ENCODE measurements around the gene SRPK2. TPM values are rescaled to one million over a fixed set of nuclear protein-coding genes. Genes with fewer than 3 reads are reported as not detected.
"Not testable (repeated sequence)": the region's sequence is repeated elsewhere in the genome, so short reads cannot be mapped to it uniquely, and the experiment has no call there.

SRPK2 gene
- total RNA-seq, 1 experiment from 2014 or later, result 27.6 TPM

DNA sequence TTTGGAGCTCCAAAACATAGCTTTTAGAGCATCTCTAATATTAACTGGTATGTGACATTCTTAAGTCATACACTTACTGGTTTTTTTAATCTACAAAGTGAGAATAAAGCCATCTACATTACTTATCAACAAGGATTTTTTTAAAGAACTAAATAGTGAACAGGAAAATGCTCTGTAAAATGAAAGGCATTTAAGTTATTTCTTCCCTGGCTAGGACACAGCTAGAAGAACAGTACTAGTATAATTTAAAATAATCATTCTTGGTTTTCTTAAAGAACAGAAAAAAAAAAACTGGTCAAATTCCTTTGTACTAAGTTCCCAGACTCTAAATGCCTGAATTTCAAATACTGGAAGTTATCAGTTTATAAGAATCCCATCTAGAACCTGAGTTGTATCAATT, 139.5 kb downstream of the SRPK2 start:
- in situ Hi-C loops (cut with HindIII; ENCODE audit: low pct_unique_long_range_greater_than_20kb, low sequenced_read_pairs), result no loop called here
- DNase-seq (ENCODE audit: low read depth), result no peak

DNA sequence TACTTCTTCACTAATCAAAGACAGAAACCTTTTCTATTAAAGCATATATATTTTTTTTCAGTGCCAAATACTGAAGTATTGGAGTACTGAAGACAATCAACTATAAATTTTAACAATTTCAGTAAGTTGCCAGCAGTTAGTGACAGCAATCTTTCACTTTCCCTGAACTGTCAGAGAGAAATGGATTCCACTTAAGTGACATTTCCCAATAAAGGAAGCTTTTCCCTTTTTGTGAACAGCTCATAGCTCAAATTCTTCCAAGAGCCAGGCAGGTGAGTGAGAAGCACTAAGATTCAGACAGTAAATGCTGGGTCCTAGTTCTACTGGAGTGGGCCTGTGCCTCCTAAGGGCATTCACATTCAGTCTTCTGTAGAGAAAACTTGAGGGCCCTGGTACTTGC, 142.0 kb downstream of the SRPK2 start:
- no peak for DNase-seq (ENCODE audit: low read depth)
- in situ Hi-C loops (cut with HindIII; ENCODE audit: low pct_unique_long_range_greater_than_20kb, low sequenced_read_pairs), result no loop called here

DNA sequence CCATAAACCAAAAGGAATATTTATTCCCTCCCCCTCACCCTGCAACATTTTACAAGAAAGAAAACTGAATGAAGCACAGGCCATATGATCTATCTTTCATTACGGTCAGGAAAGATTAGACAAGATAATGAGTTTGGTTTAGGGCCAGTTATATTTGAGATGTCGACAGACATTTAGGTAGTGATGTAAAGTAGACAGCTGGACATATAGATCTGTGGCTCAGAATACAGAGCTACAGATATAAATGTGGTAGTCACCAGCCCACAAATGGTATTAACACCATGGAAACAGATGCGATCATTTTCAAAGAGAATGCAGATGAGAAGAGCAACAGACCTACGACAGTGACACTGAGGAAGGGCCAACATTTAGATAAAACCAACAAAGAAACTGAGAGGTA, 142.5 kb downstream of the SRPK2 start:
- in situ Hi-C loops (cut with HindIII; ENCODE audit: low pct_unique_long_range_greater_than_20kb, low sequenced_read_pairs), result no loop called here

DNA sequence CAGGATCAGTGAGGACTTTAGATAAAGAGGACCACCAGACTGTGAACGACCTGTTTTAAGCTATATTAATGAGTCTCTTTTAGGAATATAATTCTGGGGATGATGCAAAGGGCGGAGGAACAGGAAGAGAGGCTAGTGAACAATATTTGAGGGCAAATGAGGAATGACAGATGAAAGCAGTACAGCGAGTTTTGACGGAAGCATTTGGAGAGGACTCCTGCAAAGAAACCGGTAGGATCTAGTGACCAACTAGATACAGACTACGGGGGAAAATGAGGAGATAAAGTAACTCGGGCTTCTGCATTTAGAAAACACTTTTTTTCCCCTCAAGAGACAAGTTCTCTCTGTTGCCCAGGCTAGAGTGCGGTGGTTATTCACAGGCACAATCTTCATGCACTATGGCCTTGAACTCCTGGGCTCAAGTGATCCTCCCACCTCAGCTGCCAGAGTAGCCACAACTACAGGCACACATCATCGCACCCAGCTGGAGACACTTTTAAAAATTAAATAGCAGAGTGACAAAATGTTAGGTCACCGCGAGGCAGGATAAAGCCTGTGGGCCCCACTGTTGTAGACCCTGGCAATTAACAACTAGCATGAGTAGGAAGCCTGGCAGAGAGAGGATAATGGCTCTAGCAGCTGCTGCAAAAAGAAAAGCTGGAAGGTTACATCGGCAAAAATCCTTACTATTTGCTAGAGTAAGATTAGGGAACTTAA, 143.2 kb downstream of the SRPK2 start:
- peak; percentile 47 for DNase-seq (ENCODE audit: low read depth)
- in situ Hi-C loops (cut with HindIII; ENCODE audit: low pct_unique_long_range_greater_than_20kb, low sequenced_read_pairs), result no loop called here

More for the DNA sequence above, 142.5 kb downstream of the SRPK2 start:
- DNase-seq (ENCODE audit: low read depth), result no peak

DNA sequence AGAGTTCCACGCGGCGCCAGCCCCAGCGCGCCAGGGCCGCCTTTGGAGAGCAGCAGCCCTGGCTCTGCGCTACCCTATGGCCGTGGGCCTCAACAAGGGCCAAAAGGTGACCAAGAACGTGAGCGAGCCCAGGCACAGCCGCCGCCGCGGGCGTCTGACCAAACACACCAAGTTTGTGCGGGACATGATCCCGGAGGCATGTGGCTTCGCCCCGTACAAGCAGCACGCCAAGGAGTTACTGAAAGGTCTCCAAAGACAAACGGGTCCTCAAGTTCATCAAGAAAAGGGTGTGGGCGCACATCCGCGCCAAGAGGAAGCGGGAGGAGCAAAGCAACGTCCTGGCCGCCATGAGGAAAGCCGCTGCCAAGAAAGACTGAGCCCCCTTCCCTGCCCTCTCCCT, 144.1 kb downstream of the SRPK2 start:
- in situ Hi-C loops (cut with HindIII; ENCODE audit: low pct_unique_long_range_greater_than_20kb, low sequenced_read_pairs), result no loop called here
- DNase-seq (ENCODE audit: low read depth), result no peak

DNA sequence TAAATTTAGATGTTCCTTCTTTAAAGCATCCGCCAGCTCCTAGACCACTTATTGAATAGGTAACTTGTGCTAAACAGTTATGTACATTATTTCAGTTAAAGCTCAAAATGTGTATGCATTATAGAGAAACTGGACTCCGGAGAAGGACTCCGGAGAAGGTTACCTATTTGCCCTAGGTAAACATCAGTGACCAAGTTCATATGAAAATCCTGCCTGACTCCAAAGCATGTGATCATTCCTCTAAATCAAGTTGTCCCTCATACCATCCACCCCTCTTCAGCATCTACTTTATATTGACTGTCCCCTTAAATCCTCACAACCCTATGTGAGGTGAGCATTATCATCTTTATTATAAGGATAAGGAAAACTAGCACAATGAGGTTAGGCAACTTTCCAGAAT, 147.5 kb downstream of the SRPK2 start:
- DNase-seq (ENCODE audit: low read depth), result no peak
- in situ Hi-C loops (cut with HindIII; ENCODE audit: low pct_unique_long_range_greater_than_20kb, low sequenced_read_pairs), result no loop called here

DNA sequence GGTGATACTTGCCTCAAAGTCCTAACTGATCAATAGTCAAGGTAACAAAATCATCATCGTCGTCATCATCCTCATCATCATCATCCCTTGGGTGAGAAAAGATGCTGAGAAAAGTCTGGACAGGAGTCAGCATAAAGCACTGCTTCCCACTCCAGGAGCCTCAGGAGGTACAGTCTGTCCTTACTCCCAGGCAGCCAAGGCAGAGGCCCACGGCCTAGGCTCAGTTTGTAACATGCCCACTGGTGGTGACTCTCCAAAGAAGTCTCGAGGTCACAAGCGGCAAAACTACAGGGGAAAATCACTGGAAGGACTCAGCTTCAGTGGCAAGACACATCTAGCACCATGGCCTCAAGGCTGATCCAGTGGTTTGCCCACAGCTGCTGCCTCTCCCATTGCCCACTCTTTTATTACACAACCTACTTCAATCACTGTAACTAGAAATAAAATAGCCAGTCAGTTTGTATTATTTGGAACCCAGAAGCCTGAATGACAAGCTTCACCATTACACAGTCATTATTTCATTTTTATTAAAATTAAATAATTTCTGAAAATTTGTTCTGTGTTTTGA, 150.4 kb downstream of the SRPK2 start:
- in situ Hi-C loops (cut with HindIII; ENCODE audit: low pct_unique_long_range_greater_than_20kb, low sequenced_read_pairs), result no loop called here
- DNase-seq (ENCODE audit: low read depth), result no peak

DNA sequence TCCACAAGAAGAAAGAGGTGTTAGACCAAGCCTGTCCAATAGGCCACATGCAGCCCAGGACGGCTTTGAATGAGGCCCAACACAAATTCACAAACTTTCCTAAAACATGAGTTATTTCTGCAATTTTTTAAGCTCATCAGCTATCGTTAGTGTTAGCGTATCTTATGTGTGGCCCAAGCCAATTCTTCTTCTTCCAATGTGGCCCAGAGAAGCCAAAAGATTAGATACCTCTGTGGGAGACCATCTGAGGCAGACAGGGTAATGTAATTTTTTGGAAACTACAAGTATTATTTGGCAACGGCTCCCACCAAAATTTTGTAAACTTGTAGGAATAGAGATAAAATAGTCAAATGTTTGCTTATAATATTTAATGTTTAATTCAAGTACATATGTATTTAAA, 153.8 kb downstream of the SRPK2 start:
- in situ Hi-C loops (cut with HindIII; ENCODE audit: low pct_unique_long_range_greater_than_20kb, low sequenced_read_pairs), result no loop called here
- no peak for DNase-seq (ENCODE audit: low read depth)

DNA sequence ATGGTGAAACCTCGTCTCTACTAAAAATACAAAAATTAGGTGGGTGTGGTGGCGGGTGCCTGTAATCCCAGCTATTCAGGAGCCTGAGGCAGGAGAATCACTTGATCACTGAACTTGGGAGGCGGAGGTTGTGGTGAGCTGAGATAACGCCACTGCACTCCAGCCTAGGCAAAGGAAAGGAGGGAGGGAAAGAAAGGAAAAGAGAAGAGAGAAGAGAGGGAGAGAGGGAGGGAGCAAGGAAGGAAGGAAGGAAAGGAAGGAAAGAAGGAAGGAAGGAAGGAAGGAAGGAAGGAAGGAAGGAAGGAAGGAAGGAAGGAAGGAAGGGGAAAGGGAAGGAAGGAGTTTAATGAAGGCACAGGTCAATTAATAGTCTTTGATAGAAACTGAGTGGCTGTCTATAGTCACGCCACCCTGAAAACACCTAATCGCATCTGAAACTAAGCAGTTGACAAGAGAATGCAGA, 155.9 kb downstream of the SRPK2 start:
- in situ Hi-C loops (cut with HindIII; ENCODE audit: low pct_unique_long_range_greater_than_20kb, low sequenced_read_pairs); DNase-seq (ENCODE audit: low read depth): not testable (repeated sequence)

DNA sequence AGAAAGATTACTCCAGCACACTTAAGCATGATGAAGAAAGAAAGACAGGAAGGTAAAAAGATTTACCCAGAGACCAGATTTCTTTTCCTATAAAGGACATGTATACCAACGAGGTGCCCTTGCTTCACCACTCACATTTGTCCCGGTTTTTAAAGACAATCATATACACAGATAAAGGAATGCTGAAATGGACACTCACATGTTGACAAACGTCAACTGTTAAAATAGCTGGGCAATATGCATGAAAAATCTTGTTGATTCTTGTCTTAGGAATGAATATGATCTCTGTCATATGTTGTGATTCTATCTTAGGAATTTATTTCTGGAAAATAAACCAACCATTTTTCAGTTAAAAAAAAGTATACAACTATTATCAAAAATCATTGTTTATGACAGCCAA, 158.2 kb downstream of the SRPK2 start:
- no peak for DNase-seq (ENCODE audit: low read depth)
- in situ Hi-C loops (cut with HindIII; ENCODE audit: low pct_unique_long_range_greater_than_20kb, low sequenced_read_pairs), result no loop called here

DNA sequence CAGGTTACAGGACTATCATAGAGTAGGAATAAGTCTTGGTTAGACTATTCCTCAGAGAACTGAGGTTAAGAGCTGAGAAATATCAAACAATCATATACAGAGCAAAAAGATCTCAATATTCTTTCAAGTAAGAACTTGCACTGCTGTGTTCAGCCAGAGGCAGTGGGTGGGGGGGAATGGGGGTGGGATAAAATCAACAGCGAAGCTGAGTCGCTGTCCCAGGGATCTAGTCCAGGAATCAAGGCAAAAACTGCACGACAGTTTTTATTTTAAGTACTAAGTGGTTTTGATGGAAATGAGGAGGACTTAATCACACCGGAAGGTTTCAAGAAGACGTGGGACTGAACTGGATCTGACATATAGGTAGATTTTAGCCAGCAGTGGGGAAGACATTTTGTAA, 159.1 kb downstream of the SRPK2 start:
- no peak for DNase-seq (ENCODE audit: low read depth)
- in situ Hi-C loops (cut with HindIII; ENCODE audit: low pct_unique_long_range_greater_than_20kb, low sequenced_read_pairs), result no loop called here

DNA sequence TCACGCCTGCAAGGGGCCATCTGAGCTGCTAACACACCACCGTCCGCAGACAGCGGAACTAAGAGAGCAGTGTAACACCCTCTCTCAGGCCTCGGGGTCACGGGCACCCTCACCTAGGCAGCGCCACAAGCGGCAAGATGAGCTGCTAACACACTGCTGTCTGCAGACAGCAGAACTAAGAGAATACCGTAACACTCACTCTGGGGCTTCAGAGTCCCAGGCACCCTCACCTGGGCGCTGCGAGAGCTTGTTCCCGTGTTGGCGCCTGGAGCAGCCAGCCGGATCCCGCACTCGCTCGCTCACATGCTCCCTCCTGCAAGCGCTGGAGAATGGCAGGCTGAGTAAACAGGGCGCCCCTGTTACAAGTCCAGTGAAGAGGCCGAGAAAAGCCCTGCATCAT, 160.2 kb downstream of the SRPK2 start:
- DNase-seq (ENCODE audit: low read depth), result no peak
- in situ Hi-C loops (cut with HindIII; ENCODE audit: low pct_unique_long_range_greater_than_20kb, low sequenced_read_pairs), result no loop called here

DNA sequence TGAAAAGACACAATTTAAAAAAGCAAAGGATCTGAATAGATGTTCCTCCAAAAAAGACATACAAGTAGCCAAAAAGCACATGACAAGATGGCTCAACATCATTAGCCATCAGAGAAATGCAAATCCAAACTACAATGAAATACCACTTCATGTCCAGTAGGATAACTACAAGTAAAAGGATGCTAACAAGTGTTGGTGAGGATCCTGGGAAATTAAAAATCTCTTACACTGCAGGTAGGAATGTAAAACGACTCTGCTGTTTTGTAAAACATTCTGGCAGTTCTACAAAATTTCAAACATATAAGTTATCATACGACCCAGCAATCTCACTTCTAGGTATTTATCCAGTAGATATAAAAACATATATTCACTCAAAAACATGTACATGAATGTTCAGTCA, 161.3 kb downstream of the SRPK2 start:
- in situ Hi-C loops (cut with HindIII; ENCODE audit: low pct_unique_long_range_greater_than_20kb, low sequenced_read_pairs), result no loop called here
- no peak for DNase-seq (ENCODE audit: low read depth)

DNA sequence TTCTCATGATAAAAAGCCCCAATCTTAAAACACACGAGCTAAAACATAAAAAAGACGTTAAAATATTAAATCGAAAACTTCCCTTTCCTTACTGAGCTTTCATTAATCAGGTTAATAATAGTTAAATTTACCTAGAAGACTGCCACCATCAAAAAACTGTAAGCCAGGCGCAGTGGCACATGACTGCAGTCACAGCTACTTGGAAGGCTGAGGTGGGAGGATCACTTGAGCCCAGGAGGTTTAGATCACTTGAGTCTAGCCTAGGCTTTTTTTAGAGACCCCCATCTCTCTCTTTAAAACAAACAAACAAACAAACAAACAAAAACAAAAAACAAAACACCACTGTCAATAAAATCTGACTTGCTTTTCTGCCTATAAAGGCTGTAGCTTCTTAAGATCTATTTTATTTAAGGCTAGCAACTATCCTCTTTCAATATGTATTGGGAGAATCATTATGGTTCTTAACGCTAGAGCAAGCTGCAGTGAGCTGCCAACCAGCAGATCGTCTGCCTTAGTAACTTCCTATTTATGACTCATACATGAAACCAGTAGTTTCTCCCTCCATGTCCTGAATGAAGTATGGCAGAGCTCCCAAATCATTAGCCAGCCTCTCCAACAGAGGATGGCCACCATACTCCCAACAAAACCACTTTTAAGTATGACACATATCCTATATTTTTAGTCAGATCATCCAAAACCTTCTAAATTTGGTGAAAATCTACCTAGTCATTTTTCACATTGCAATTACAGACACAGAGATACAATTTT, 163.7 kb downstream of the SRPK2 start:
- in situ Hi-C loops (cut with HindIII; ENCODE audit: low pct_unique_long_range_greater_than_20kb, low sequenced_read_pairs), result no loop called here
- DNase-seq (ENCODE audit: low read depth), result peak; percentile 65

DNA sequence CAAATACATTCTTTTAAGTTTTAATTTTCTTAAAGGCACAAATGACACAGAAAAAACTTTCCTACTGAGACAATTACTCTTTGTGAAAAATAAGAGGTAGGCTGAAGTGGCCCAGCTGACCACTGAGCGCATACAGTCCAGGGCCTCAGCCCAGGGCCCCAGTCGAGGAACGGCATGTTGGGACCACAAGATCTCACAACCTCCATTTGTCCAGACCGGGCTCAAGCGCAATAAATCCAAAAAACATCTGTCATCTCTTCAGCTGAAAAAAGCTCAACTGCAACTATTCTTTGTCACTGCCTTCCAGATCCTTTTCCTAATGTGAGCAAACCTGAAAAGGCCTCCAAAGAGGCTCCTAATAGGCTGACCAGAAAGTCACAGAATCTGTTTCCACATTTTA, 165.8 kb downstream of the SRPK2 start:
- in situ Hi-C loops (cut with HindIII; ENCODE audit: low pct_unique_long_range_greater_than_20kb, low sequenced_read_pairs), result no loop called here
- DNase-seq (ENCODE audit: low read depth), result no peak

DNA sequence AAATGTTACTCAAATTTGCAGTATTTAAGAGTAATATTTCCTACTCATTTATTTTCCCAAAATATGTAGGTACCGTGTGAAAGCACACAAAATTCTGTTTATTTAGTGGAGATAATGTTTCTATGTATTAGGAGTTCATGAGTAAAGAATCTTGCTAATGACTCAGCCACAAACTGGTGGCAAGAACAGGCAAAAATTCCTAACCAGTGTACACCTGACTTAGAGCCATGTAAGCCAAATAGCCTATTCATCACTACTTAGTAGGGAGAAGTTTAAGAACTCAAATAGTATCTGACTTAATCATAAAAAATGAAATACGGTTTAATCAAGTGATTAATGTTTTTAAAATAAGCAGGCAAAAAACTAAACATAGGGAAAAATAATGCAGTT, 169.0 kb downstream of the SRPK2 start:
- DNase-seq (ENCODE audit: low read depth), result no peak
- in situ Hi-C loops (cut with HindIII; ENCODE audit: low pct_unique_long_range_greater_than_20kb, low sequenced_read_pairs), result no loop called here

DNA sequence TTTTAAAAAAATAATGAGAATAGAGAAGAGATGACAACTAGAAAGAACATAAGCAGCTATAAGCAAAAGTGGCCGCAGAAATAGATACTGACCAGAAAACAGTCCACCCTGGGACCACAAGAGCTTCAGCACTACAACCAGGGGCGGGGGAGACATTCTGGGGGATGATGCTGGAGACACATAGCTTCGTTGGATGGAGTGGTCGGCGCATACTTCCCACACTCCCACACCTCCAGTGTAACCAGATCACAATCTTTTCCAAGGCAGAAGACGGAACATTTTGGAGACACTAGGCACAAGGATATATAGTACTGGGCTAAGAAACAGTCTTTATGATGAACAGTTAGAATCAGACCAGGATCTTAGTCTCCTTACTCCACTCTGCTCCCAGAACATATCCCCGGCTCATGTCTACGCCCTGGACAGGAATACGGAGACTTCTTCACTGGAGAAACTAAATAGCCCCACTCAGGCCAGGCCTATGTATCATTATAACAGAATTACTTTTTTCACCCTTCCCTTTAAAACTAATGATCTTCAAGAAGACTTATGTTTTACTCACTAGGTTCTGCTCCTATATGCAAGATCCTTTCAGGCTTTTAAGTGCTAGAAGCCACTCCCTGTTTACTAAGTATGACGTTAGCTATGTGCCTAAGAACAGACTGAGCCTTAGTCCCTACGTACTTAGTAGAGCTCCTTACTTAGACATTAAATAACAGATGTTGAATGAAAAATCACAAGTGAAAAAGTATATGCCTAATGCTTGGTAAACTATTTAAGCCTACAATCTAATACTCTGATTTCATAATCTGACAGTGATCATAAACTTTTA, 169.6 kb downstream of the SRPK2 start:
- in situ Hi-C loops (cut with HindIII; ENCODE audit: low pct_unique_long_range_greater_than_20kb, low sequenced_read_pairs), result no loop called here
- no peak for DNase-seq (ENCODE audit: low read depth)

DNA sequence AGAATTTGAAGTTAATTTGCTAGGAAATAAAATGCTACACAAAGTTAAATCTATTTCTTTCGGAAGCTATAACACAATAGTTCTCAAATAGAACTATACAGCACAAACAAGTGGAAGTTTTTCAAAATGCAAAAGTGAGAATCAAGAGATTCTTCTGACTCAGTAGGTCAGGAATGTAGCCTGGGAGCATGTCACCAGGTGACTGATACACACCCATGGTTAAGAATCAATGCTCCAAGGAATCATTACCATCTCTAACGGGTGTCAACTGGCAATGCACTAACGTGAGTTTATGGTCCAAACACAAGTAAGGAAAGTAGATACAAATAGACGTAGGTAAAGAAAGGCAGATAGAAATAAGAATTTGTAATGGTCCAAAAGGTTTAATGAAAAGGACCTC, 170.5 kb downstream of the SRPK2 start:
- in situ Hi-C loops (cut with HindIII; ENCODE audit: low pct_unique_long_range_greater_than_20kb, low sequenced_read_pairs), result no loop called here
- DNase-seq (ENCODE audit: low read depth), result peak; percentile 30

DNA sequence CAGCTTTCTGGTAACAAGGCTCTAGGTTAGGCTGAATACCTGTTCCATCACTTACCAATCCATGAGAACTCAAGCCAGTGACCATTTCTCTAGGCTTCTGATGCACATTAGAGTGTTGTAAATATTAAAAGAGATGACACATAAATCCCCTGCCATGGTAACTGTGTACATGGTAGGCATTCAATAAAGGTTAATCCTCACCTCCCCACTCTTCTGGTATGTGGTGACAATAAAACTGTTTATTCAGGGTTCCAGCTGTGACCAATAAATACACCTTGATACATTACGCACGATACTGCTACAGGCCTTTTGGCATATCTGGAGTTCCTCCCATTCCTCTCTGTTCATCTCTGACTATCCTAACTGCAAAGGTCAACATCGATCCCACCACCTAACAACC, 171.9 kb downstream of the SRPK2 start:
- in situ Hi-C loops (cut with HindIII; ENCODE audit: low pct_unique_long_range_greater_than_20kb, low sequenced_read_pairs), result no loop called here
- no peak for DNase-seq (ENCODE audit: low read depth)
